Muscle layer of duodenum (tissue), 2 donors: ENCODE data around the gene CXCR4.

ENCODE experiments used
- H3K27ac ChIP-seq: one replicate; pipeline ENCODE4 v1.7.0; 2013; ENCODE audit warnings: mild to moderate bottlenecking, low read length
- H3K27me3 ChIP-seq: one replicate; pipeline ENCODE4 v1.7.0; 2013; ENCODE audit warnings: low read depth, mild to moderate bottlenecking, control low read depth, low read length
- H3K36me3 ChIP-seq, 2 donors: one replicate each; pipeline ENCODE4 v1.7.0; 2013; ENCODE audit warnings: low read length in 2 of 2, control low read depth in 1 of 2, mild to moderate bottlenecking in 1 of 2; ENCODE audit not compliant: insufficient read depth in 2 of 2, control insufficient read depth in 1 of 2
- H3K4me1 ChIP-seq, 2 donors: one replicate each; pipeline ENCODE4 v1.7.0; 2013; ENCODE audit warnings: low read length in 2 of 2, mild to moderate bottlenecking in 2 of 2, control low read depth in 1 of 2, moderate library complexity in 1 of 2; ENCODE audit not compliant: insufficient read depth in 2 of 2, control insufficient read depth in 1 of 2
- H3K4me3 ChIP-seq, 2 donors: one replicate each; pipeline ENCODE4 v1.7.0; 2013; ENCODE audit warnings: low read length in 2 of 2, low read depth in 1 of 2, mild to moderate bottlenecking in 1 of 2
- H3K9me3 ChIP-seq, 2 donors: one replicate each; pipeline ENCODE4 v1.7.0; 2013; ENCODE audit warnings: low read length in 2 of 2, control low read depth in 1 of 2, mild to moderate bottlenecking in 1 of 2; ENCODE audit not compliant: control insufficient read depth in 1 of 2
- donor health status: healthy.

CXCR4 gene

DNA sequence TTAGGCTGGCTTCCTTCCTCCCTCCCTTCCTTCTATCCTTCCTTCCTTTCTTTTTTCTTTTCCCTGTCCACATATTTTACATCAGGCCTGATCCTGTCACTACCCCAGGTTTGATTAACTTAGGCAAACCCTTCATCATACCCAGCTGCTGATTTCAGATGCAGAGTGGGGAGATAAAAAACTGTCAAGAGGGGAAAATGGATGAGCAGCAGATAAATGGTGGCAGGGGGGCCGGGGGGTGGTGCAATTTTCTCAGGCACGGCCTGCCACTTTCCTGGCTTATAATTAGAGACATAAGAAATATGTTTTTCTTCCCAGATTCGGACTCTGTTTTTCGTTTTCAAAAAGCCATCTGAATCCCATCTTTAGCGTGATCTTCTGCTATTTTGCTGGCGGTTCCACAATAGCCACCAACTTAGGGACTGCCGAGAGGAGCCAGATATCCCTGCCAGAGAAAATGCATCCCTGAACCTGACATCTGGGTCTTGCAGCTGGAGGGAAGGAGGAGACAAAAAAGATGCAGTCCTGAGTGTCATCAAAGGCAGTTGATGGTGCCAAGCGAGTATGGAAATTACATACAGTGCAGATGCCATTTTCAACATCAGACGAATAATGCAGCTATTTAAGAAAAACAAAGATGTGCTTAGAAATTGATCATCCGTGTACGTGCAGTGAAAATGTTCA is 49.9 kb downstream of the CXCR4 start:
- Histone ChIP-seq H3K4me1 (no peaks in the 10 kb centered on the region), H3K4me3 (no peak overlapping the region), H3K27ac (no peak overlapping the region), H3K9me3 (peaks cover 0 to 3% of the 10 kb centered on the region in 2 donors), H3K36me3 (no peaks in the 10 kb centered on the region), H3K27me3 (no peaks in the 10 kb centered on the region)

DNA sequence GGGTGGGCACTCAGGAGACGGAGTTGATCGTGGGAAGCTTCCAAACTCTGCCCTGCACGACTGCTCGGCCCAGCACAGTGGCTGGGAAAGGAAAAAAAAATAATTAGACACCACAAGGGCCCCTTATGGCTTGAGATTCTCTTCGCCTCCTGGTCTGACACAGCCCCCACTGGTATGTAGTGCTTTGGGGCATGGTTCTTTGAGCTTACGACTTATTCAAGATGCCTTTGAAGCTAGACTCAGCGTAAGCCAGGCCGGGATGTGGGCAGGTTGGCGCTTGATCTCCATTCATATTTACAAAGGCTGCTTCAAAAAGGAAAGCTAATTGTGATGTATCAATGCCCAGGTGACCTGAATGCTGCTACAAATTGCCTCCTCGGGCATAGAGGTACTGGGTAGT is 50.5 kb downstream of the CXCR4 start:
- peaks cover 0 to 3% of the 10 kb centered on the region in 2 donors for H3K9me3 ChIP-seq
- no peaks in the 10 kb centered on the region for H3K36me3 ChIP-seq
- H3K4me3 ChIP-seq = no peak overlapping the region
- H3K27me3 ChIP-seq = no peaks in the 10 kb centered on the region
- no peak overlapping the region for H3K27ac ChIP-seq
- H3K4me1 ChIP-seq = no peaks in the 10 kb centered on the region

GRCh38 chr2:136065907-136066306 is 52.0 kb downstream of the CXCR4 start:
- Histone ChIP-seq H3K4me1 (no peaks in the 10 kb centered on the region), H3K4me3 (no peak overlapping the region), H3K27ac (no peak overlapping the region)

GRCh38 chr2:136065384-136065783 is 52.6 kb downstream of the CXCR4 start:
- no peaks in the 10 kb centered on the region for H3K4me1 ChIP-seq
- no peaks in the 10 kb centered on the region for H3K9me3 ChIP-seq
- no peaks in the 10 kb centered on the region for H3K36me3 ChIP-seq
- no peaks in the 10 kb centered on the region for H3K27me3 ChIP-seq
- no peak overlapping the region for H3K27ac ChIP-seq
- H3K4me3 ChIP-seq = no peak overlapping the region

More at GRCh38 chr2:136065907-136066306, 52.0 kb downstream of the CXCR4 start:
- Histone ChIP-seq H3K27me3 (no peaks in the 10 kb centered on the region), H3K36me3 (no peaks in the 10 kb centered on the region), H3K9me3 (no peaks in the 10 kb centered on the region)
